GM21576 (cell line): ENCODE measurements around the gene HECTD2.
"Not testable (repeated sequence)": the region's sequence is repeated elsewhere in the genome, so short reads cannot be mapped to it uniquely, and the experiment has no call there.

Experiments used
- ATAC-seq: cut with Tn5 transposase; IDR thresholded peaks from one replicate; pipeline ENCODE4 v1.9.1; 2021; ENCODE audit warnings: mild to moderate bottlenecking, moderate library complexity; ENCODE audit not compliant: unreplicated experiment

The HECTD2 gene

DNA sequence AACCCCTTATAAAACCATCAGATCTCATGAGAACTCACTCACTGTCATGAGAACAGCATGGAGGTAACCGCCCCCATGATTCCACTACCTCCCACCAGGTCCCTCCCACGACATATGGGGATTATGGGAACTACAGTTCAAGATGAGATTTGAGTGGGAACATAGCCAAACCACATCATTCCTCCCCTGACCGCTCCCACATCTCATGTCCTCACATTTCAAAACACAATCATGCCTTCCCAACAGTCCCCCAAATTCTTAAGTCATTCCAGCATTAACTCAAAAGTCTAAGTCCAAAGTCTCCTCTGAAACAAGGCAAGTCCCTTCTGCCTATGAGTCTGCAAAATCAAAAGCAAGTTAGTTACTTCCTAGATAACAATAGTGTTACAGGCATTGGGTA lies 150.7 kb downstream of the HECTD2 start:
- ATAC-seq = not testable (repeated sequence)

DNA sequence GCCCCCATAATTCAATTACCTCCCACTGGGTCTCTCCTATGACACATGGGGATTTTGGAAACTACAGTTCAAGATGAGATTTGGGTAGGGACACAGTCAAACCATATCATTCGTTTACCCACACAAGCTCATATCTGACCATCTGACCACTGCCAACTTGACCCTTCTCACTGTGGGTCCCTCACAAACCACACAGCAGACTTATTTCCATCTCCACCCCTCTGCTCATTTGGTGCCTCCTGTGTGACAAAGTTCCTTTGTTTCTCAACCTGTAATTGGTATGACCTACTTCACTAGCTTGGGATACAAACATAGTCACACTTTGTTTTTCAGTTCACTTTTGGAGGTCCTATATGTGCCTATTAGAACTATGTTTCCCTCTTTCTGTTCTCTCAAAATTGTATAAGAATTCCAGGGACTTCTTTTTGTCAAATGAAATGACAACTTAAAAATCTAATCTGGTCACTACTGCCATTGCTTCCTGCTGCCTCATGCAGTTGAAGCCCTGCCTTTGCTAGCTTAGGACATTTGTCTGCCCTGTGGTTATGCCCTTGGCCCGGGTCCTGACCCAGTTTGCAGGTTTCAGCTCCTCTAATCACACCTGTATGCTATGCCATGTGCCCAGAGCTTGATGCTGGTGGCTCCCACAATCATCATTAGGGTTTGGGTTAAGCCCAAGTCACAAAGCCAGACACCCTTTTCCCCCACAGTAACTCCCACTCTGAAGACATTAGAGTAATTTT lies 152.9 kb downstream of the HECTD2 start:
- no peak for ATAC-seq

- ATAC-seq = no peak
Measured at GRCh38 chr10:91564026-91564425, 153.9 kb downstream of the HECTD2 start.
